NCI-H2227 treated with DMSO at 0.1 percent for 48 hours (cell line): Measurements from ENCODE around the gene PDIK1L.

Experiments used
- DNase-seq: peaks from one replicate; lab custom pipeline; 2025; lab: John Stamatoyannopoulos, UW

PDIK1L gene

DNA sequence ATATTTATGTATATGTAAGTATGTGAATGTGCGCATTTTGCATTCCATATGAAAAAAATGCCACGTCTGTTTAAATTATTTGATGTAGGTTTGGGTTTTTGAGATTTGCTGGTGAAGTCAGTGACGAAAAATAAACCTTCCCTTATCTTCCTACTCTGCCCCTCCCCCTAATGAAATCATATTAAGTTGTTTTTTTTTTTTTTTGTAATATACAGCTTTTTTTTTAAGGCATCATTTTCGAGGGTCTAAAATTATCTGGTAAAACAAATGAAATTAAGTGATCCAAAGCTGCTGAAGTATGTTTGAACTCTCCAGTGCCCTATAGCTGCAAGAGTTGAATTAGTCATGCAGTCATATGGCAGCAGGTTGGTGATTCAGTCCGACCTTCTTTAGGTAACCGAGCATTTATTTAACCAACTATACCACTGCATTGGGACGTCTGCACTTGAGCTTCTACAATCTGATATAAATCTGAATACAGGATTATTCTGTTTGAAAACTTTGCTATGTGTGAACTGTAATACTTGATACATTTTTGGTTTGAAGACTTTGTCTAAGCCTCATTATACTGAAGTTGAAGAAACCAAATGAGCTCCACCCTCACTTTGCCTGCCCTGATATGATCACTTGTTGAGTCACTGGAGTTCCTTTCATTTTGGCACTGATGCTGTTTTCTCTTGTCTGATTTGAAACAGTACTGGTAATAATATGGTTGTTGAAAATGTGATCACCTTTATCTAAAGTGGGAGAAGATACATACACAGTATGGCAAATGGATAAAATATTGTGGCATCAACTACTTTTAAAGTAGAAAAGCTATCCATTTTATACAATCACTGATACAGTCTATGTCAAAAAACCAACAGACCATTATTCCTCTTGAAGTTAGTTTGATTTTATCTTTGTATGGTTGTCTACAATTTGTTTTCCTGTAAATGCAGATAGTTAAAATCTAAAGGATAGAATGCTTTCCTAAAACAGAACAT lies 11.7 kb downstream of the PDIK1L start:
- DNase-seq = no peak

GRCh38 chr1:26124418-26125331 lies 13.1 kb downstream of the PDIK1L start:
- DNase-seq = no peak

DNA sequence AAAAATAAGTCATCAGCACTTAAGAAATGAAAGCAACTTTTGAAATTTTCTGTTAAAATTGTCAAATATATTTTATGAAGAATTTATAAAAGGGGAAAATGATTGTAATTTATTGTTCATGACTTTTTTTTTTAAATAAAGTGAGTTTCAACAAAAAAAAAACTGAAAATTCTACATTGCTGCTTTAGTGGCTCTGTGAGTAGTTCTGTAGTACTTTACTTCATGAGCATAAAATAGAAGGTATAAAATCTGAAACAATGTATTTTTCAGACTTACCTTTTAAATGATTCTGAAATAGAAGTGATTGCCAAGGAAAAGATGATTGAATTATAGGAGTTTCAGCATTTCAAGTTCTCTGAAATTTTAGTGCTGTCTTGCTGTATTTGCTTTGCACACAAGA lies 13.8 kb downstream of the PDIK1L start:
- no peak for DNase-seq

GRCh38 chr1:26125946-26126320 lies 14.3 kb downstream of the PDIK1L start:
- no peak for DNase-seq

GRCh38 chr1:26126321-26127084 lies 14.9 kb downstream of the PDIK1L start:
- peak; percentile 81 for DNase-seq

DNA sequence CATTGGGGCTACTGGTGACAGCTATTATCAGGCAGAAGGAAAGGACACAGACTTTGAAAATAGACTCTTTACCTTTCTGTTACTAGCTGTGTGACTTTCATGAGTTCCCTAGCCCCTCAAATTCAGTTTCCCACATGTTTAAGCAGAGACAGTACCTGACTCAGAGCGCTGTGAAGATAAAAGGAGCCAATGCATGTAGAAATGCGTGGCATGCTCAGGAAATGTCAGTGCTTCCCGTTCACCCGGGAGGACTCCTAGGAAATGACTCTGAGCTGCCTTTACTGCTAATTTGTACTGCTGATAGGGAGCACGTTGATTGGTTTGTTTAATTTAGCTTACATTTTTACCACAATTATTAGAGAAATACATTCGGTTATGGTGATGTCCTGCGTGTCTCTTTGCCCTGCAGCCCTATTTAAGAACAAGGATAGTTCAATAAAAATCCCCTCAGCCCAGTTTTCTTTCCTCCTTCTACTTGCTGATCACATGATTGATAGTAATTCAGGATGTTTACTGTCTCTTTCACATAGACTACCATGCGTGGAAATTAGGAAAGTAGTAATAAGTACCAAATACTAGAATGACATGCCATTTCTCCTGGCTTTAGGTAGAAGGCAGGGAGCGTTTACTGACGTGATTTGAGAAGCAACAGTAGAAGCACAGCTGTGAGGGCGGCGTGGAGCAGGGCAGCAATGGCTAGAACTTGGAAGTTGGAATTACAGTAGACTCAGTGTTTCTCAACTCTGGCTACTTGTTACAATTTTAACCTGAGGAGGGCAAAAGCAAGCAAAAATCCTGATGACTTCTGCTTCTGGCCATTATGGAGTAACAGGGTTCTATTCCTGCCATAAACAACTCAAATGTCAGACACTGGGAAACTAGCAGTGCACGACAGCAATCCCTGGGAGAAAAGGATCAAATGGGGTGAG lies 15.9 kb downstream of the PDIK1L start:
- no peak for DNase-seq

DNA sequence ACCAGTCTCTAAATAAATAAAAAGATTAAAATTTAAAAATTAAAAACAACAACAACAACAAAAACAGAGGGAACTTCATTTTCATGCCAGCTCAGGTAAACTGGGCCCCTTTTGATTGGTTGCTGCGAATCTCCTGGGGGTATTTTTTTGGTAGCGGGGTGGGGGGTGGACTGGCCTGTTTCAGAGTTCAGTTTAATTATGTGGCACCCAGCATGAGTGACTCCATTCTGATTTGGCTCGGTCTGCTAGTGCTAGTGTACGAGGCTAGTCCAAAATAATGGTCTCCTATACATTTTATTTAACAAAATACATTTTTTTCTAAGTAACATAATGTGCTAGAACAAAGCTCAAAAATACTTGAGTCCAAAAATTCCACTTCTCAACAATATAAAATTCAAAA lies 18.2 kb downstream of the PDIK1L start:
- DNase-seq = no peak

- DNase-seq = no peak
These were observed 19.1 kb downstream of the PDIK1L start for GRCh38 chr1:26130695-26131094.

DNA sequence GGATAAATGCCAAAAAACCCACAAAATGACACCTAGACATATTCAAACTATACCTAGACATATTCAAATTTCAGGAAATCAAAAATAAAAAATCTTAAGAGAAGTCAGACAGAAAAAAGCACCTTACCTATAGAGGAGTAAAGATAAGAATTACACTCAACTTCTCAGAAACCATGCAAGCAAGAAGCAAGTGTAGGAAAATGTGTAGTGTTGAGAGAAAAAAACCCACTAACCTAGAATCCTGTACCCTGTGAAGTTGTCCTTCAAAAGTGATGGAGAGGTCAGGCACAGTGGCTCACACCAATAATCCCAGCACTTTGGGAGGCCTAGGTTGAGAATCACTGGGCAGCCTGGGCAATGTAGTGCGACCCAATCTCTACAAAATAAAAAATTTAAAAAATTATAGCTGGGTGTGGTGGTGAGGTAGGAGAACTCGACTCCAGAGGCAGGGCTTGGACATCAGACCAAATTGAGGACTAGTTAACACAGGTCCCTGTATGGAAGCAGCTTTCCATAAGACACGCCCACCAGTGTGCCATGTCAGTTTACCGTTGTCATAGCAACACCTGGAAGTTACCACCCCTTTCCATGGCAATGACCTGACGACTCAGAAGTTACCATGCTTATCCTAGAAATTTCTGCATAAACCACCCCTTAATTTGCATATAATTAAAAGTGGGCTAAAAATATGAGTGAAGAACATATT lies 20.7 kb downstream of the PDIK1L start:
- no peak for DNase-seq

DNA sequence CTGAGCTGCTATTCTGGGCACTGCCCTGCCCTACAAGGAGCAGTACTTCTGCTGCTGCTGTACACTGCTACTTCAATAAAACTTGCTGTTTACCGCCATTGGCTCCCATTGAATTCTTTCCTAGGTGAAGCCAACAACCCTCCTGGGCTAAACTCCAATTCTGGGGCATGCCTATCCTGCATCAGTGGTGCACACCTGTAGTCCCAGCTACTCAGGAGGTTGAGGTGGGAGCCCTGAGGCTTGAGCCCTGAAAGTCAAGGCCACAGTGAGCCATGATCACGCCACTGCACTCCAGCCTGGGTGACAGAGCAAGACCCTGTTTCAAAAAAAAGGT lies 21.2 kb downstream of the PDIK1L start:
- no peak for DNase-seq

DNA sequence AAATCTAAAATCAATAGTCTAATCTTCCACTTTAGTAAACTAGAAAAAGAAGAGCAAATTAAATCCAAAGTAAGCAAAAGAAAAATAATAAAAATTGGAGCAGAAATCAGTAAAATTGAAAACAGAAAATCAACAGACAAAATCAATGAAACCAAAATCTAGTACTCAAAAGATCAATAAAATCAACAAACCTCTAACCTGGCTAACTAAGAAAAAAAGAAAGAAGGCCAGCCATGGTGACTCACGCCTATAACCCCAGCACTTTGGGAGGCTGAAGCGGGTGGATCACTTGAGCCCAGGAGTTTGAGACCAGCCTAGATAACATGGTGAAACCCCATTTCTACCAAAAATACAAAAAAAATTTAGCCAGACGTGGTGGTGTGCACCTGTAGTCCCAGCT lies 22.8 kb downstream of the PDIK1L start:
- DNase-seq = no peak

DNA sequence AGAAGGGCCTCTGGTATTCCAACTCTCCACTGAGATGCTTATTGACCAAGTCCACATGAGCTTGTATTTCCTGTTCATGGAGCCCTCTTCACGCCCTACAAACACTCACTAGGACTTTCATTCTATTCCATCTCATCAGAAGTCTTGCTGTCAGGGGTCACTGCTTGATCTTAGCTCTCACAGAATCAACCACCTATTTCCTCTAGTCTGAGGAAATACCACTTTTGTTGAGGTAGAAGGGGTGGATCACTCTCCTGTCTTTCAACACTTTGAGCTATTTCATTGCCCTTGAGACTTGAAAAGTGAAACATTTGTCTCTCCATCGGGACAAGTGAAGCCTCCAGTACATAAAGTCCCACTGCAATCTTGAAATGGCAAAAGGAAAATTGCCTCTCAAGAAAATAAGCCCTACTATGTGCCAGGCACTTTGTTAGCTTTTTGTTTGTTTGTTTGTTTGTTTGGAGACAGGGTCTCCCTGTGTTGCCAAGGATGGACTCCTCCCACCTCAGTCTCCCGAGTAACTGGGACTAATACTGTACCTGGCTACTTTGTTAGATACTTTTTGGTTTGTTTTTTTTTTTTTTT lies 27.4 kb downstream of the PDIK1L start:
- DNase-seq = no peak

DNA sequence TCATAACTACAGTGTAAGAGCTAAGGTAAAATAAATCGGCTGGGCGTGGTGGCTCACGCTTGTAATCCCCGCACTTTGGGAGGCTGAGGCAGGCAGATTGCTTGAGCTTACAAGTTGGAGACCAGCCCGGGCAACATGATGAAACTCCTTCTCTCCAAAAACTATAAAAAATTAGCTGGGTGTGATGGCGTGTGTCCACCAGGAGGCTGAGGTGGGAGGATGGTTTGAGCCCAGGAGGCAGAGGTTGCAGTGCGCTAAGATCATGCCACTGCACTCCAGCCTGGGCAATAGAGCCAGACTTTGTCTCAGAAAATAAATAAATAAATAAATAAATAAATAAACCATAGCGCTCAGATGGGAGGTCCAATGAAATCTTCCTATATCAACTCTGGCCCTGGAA lies 30.5 kb downstream of the PDIK1L start:
- no peak for DNase-seq

DNA sequence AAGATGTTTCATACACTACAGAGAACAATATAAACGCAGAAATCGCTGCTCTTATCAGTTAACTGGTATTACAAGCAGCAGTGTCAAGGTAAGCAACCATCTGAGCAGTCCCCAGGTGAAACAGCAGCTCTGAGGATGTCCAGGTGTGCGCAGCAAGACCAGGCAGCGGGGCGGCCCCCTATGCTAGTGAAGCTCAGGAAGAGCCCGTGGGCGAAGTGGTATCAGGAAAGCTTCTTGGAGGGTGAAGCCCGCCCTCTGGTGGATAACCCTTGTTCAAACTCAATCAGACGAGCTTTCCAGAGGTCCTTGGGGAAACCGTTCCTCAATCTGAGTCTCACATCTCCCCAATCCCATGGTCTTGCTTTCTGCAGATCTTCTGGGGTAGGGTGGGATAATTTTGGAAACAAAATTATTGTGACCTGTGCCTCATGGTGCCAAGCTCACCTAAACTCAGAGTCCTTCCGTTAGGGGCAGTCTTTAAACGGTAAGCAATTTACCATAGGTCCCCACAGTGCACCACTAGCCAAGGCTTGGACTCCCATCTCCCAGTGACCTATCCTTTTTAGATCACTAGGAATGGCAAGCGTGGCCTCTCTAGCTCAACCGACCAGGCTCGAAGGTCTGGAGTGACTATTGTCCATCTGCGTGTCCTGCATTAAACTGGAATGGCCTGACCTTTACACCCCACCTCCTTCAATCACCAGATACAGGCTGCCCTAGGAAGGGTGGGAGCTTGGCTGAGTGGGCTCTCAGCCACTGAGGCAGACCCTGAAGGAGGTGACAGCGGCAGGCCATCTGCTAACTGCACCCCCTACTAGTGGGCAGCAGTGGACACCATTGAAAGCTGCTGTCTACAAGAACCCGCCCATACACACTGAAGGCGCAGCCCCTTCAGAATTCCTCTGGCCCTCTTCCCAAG lies 33.7 kb downstream of the PDIK1L start:
- DNase-seq = peak; percentile 63

DNA sequence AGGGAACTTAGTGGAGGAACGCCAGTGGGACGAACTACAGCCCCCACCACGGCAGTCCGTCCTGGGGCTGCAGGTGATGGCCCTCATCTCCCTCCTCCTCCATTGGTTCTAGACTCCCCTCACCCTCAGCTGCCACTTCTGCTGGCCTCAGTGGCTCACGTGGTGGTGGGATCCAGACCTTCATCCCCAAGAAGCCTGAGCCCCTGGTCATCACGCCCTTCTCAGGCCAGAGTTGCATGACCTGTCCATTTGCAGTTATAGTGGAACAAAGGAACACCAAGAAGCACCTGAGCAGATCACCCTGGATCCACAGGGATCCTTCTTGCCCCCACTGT lies 34.3 kb downstream of the PDIK1L start:
- no peak for DNase-seq

- DNase-seq = no peak
These were observed 37.3 kb downstream of the PDIK1L start for GRCh38 chr1:26148887-26149286.

- DNase-seq = no peak
These were observed 42.4 kb downstream of the PDIK1L start for GRCh38 chr1:26153966-26154532.

- DNase-seq = no peak
These were observed 43.1 kb downstream of the PDIK1L start for GRCh38 chr1:26154750-26155149.
